ENCODE data around the gene BTBD9. TPM values are rescaled to one million over a fixed set of nuclear protein-coding genes. Genes with fewer than 3 reads are reported as not detected.

The BTBD9 gene
- total RNA-seq, 6 experiments from 2014 or later, result 4.5 to 7.5 (median 5.7) TPM

DNA sequence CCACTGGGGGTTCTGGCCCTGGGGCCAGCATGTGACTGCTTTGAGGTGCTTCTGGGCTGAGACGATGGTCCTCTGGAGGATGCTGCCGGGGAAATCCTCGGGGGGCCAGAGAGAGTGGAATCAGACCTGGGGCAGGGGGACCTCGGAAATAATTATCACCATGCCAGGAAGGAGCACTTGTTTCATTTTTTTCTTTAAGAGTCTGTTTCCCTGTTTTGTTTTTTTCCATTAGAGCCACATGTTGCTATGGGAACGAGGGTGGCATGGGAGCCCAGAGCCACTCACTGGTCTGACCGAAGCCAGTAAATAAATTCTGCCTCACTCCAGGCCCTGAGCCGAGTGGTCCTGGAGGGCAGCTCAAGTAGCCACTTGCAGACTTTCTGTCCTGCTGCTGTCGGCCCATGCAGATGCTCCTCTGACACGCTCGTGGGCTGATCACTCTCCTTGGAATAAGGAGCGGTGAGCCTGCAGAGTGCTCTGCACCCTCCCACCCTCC lies 455.1 kb downstream of the BTBD9 start:
- no peaks in the 10 kb centered on the region for H3K36me3 ChIP-seq
- no peaks in the 10 kb centered on the region for H3K9me3 ChIP-seq
- no peaks in the 10 kb centered on the region for H3K27me3 ChIP-seq
- DNase-seq (peak in 1 of 3 donors; percentile 19), ATAC-seq (no peak)
- H3K4me1 ChIP-seq, result no peaks in the 10 kb centered on the region
- whole genome bisulfite sequencing (ENCODE audit: insufficient coverage, low coverage, low lambda C conversion rate, missing lambda C conversion rate), result 93% methylated on average over 10 of the region's 11 CpGs
- intact Hi-C loops (cut with DNase I), result no loop called here
- no peak overlapping the region for H3K27ac ChIP-seq
- TF ChIP-seq POLR2A (IDR thresholded peaks at IDR 0.05), result no peak
- TF ChIP-seq, protein P1, sequence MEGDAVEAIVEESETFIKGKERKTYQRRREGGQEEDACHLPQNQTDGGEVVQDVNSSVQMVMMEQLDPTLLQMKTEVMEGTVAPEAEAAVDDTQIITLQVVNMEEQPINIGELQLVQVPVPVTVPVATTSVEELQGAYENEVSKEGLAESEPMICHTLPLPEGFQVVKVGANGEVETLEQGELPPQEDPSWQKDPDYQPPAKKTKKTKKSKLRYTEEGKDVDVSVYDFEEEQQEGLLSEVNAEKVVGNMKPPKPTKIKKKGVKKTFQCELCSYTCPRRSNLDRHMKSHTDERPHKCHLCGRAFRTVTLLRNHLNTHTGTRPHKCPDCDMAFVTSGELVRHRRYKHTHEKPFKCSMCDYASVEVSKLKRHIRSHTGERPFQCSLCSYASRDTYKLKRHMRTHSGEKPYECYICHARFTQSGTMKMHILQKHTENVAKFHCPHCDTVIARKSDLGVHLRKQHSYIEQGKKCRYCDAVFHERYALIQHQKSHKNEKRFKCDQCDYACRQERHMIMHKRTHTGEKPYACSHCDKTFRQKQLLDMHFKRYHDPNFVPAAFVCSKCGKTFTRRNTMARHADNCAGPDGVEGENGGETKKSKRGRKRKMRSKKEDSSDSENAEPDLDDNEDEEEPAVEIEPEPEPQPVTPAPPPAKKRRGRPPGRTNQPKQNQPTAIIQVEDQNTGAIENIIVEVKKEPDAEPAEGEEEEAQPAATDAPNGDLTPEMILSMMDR (IDR thresholded peaks at IDR 0.05), result no peak
- H3K4me3 ChIP-seq, result no peak overlapping the region

DNA sequence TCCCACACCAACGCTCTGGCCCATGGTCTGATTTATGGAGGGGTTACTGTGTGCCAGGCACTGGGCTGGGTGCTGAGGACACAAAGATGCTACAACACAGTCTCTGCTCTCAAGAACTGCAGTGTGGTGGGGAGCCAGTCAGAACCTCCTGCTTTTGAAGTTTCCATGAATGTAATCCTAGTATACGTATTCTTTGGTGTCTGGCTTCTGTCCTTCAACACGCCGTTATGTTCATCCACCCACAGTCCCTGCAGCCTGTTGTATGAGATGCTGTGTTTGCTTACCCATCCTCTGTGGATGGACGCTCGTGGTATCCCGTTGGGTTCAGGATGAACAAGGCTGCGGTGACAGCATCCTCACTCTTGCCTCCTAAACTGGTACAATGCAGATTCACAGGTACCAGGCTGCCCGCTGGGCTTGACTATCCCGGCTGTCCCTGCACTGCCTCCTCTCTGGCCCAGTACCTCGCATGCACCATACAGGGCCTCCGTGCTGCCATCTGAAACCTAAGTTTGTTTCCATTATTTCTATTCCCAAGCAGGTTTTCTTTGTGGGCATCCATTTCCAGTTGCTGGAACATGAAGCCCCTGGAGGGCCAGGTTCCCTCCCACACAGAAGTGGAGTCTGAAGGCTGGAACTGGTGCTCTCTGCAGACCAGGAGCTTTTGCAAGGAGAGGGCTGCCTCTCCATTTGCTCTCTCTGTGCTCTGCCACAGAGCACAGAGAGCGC lies 455.7 kb downstream of the BTBD9 start:
- Histone ChIP-seq H3K27ac (no peak overlapping the region), H3K4me1 (no peaks in the 10 kb centered on the region), H3K36me3 (no peaks in the 10 kb centered on the region), H3K4me3 (no peak overlapping the region), H3K9me3 (no peaks in the 10 kb centered on the region), H3K27me3 (no peaks in the 10 kb centered on the region)
- intact Hi-C loops (cut with DNase I), result no loop called here
- no peak for ATAC-seq
- TF ChIP-seq, protein P1 (IDR thresholded peaks at IDR 0.05), result no peak
- no peak for TF ChIP-seq POLR2A (IDR thresholded peaks at IDR 0.05)
- 92% methylated on average over 8 of the region's 13 CpGs for WGBS (ENCODE audit: insufficient coverage, low coverage, low lambda C conversion rate, missing lambda C conversion rate)
- peak in 1 of 3 donors; percentile 23 for DNase-seq

DNA sequence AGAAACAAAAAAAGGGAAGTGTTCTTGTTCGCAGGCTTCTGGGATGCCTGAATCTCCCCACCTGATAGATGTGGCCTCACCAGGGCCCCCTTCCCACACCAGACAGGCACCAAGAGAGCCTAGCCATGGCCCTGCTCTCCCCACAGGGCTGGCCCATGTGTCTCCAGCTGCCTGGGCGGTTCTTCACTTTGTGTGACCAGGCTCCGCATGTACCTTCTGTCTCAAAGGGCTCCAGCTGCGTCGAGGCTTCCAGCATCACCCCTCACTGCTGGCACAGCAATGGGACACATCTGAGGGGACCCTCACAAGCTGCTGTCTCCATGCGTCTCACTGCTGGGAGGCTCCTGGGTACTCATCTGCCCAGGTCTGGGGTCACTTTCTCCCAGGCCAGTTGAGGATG lies 457.3 kb downstream of the BTBD9 start:
- DNase-seq (peak in 1 of 3 donors; percentile 35), ATAC-seq (no peak)
- WGBS (ENCODE audit: insufficient coverage, low coverage, low lambda C conversion rate, missing lambda C conversion rate), result 70% methylated on average over 2 of the region's 6 CpGs
- H3K9me3 ChIP-seq, result no peaks in the 10 kb centered on the region
- H3K36me3 ChIP-seq, result no peaks in the 10 kb centered on the region
- H3K4me1 ChIP-seq, result peaks cover 0 to 5% (median 2%) of the 10 kb centered on the region in 4 donors
- intact Hi-C loops (cut with DNase I), result no loop called here
- TF ChIP-seq, protein P1 (IDR thresholded peaks at IDR 0.05), result no peak
- TF ChIP-seq POLR2A (IDR thresholded peaks at IDR 0.05), result no peak
- H3K4me3 ChIP-seq, result no peak overlapping the region
- no peak overlapping the region for H3K27ac ChIP-seq
- H3K27me3 ChIP-seq, result no peaks in the 10 kb centered on the region

DNA sequence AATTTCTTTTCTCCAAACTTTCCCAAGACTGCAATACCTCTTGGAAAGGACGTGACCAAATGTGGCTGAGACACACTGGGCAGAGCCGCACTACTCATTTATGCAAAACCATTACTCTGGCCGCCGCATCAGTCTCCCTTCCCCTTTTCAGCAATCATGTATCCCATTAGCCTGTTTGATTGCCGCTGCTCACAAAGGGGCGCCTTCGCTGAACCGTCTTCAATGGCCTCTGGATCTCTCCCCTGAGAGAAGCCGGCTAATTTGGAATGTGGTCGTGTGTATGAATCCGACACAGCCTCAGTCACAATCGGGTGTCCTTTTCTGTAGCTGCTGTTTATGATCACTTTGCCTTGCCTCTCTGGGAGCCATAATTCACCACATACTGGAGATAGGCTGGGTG lies 459.1 kb downstream of the BTBD9 start:
- Histone ChIP-seq H3K9me3 (no peaks in the 10 kb centered on the region), H3K27me3 (no peaks in the 10 kb centered on the region), H3K27ac (no peak overlapping the region), H3K4me1 (peaks cover 0 to 11% (median 5%) of the 10 kb centered on the region in 4 donors), H3K4me3 (no peak overlapping the region), H3K36me3 (no peaks in the 10 kb centered on the region)
- intact Hi-C loops (cut with DNase I), result no loop called here
- ATAC-seq (no peak), DNase-seq (peak in 1 of 3 donors; percentile 32)
- TF ChIP-seq POLR2A (IDR thresholded peaks at IDR 0.05), result no peak
- TF ChIP-seq, protein P1 (IDR thresholded peaks at IDR 0.05), result no peak
- WGBS (ENCODE audit: insufficient coverage, low coverage, low lambda C conversion rate, missing lambda C conversion rate), result 98% methylated on average over 8 of the region's 12 CpGs
